HG02642 (cell line): Measurements from ENCODE around the gene GPR158.
"Not testable (repeated sequence)": the region's sequence is repeated elsewhere in the genome, so short reads cannot be mapped to it uniquely, and the experiment has no call there.

ENCODE experiments used
- ATAC-seq: cut with Tn5 transposase; IDR thresholded peaks from one replicate; pipeline ENCODE4 v1.9.1; 2021; ENCODE audit warnings: mild to moderate bottlenecking; ENCODE audit not compliant: unreplicated experiment, poor library complexity

The GPR158 gene, protein sequence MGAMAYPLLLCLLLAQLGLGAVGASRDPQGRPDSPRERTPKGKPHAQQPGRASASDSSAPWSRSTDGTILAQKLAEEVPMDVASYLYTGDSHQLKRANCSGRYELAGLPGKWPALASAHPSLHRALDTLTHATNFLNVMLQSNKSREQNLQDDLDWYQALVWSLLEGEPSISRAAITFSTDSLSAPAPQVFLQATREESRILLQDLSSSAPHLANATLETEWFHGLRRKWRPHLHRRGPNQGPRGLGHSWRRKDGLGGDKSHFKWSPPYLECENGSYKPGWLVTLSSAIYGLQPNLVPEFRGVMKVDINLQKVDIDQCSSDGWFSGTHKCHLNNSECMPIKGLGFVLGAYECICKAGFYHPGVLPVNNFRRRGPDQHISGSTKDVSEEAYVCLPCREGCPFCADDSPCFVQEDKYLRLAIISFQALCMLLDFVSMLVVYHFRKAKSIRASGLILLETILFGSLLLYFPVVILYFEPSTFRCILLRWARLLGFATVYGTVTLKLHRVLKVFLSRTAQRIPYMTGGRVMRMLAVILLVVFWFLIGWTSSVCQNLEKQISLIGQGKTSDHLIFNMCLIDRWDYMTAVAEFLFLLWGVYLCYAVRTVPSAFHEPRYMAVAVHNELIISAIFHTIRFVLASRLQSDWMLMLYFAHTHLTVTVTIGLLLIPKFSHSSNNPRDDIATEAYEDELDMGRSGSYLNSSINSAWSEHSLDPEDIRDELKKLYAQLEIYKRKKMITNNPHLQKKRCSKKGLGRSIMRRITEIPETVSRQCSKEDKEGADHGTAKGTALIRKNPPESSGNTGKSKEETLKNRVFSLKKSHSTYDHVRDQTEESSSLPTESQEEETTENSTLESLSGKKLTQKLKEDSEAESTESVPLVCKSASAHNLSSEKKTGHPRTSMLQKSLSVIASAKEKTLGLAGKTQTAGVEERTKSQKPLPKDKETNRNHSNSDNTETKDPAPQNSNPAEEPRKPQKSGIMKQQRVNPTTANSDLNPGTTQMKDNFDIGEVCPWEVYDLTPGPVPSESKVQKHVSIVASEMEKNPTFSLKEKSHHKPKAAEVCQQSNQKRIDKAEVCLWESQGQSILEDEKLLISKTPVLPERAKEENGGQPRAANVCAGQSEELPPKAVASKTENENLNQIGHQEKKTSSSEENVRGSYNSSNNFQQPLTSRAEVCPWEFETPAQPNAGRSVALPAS (N-terminal part only)

DNA sequence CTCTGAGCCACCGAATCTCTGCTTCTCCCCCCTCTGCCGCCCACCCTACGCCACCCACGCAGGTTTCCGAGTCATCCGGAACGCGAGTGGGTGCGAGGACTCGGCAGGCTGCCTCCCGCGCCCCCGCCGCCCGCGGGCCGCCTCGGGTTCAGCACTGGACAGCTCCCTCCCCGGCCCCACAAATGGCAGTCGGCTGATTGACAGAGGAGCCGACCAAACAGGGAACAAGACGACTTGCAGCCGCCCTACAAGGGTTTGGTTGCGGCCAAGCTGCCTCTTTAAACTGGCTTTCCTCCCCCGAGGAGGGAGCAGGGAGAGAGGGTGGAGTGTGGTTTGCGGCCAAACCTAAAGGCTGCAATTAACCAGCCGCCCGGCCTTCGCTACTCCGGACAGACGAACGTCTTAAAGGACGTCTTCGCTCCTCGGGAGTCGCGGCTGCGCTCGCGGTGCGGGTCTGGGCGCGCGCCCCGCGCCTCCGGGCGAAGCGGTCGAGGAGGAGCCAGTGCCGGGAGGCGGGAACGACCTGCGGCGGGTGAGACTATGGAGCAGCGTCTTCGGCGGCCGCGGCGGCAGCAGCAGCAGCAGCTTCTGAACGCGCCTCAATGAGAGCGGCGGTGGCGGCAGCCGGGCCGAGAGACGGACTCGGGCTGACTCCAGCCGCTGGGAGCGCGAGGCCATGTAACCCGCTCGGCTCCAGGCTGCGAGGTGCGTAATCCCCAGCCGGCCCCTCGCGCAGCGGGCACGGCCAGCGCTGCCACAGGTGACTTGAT lies at the start of gene GPR158:
Gene GPR158 (plus strand): TSS at position 541 of the 770 bp plus-strand sequence. CDS start 420 bp downstream, outside the sequence.
- no peak for ATAC-seq

GRCh38 chr10:25125201-25125611 lies 49.6 kb upstream of the GPR158 start:
- ATAC-seq: no peak

DNA sequence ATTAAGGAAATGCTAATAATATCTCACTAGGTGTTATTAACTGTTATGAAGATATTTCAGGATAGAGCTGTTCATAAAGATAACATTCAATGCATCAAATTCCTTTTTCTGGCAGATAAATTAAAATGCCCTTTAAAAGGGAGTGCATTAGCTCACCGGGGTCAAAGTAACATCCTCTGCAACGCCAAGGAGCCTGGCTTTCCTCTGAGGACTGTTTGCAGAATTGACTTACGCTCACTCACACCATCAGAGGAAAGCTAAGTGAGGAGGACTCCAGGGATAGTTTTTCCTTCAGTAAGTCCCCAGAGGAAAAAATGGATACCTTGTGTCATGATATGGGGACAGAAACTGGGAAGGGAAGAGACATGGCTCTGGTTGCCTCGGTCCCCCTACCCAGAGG lies 45.2 kb upstream of the GPR158 start:
- ATAC-seq: no peak

- ATAC-seq: no peak
Observed at GRCh38 chr10:25130906-25131305, 43.9 kb upstream of the GPR158 start.

- no peak for ATAC-seq
Observed at GRCh38 chr10:25142116-25142864, 32.5 kb upstream of the GPR158 start.

GRCh38 chr10:25157650-25158049 lies 17.2 kb upstream of the GPR158 start:
- no peak for ATAC-seq

DNA sequence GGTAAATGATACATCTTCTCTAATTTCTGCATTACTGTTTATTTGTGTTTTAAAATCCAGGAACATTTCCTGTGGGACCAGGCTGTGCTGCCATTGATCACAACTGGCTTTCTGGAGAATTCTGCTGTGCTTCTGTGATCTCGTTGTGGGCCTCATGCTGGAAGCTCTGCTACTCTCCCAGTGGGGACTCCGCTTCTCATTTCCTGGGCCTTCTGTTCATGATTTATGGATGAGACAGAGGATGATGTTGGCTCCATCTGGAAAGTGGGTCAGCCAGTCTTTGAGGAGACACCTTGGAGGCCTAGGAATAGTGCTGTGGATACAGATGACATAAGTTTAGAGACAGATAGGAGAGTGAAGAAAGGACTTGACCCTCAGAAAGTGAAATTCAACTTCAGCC lies 15.2 kb upstream of the GPR158 start:
- ATAC-seq: no peak

DNA sequence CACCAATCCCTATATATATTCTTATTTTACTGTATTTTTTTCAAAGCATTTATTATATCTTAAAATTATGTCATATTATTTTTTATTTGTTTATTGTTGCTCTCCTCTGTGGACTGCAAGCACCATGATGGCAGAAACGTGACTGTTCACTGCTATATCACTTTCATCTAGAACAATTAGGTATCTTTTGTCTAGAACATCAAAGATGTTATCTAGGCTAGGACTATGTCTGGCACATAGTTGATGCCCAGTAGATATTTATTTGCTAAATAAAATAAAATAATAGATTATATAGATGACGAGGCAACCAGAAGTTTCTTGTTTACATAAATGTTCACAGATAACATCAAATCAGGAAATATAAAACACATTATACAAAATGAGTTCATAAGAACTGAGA lies 12.4 kb upstream of the GPR158 start:
- no peak for ATAC-seq

GRCh38 chr10:25163464-25163863 lies 11.3 kb upstream of the GPR158 start:
- ATAC-seq: not testable (repeated sequence)

DNA sequence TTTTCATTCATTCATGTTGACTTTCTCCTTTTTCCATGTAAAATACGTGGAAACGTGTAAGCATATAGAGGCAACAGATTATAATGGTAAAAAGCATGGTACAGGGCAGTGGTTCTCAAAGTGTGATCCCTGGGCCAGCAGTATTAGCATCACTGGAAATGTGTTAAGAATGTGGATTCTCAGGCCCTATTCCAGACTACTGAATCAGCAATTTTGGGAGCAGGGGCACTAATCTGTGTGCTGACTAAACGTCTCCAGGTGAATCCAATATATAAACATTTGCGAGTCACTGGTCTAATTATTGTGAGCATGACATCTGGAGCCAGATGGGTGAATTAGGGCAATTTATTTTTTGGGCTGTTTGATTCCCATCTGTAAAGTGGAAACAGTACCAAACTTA lies 5.1 kb upstream of the GPR158 start:
- no peak for ATAC-seq

GRCh38 chr10:25170627-25171026 lies 4.2 kb upstream of the GPR158 start:
- ATAC-seq: no peak

DNA sequence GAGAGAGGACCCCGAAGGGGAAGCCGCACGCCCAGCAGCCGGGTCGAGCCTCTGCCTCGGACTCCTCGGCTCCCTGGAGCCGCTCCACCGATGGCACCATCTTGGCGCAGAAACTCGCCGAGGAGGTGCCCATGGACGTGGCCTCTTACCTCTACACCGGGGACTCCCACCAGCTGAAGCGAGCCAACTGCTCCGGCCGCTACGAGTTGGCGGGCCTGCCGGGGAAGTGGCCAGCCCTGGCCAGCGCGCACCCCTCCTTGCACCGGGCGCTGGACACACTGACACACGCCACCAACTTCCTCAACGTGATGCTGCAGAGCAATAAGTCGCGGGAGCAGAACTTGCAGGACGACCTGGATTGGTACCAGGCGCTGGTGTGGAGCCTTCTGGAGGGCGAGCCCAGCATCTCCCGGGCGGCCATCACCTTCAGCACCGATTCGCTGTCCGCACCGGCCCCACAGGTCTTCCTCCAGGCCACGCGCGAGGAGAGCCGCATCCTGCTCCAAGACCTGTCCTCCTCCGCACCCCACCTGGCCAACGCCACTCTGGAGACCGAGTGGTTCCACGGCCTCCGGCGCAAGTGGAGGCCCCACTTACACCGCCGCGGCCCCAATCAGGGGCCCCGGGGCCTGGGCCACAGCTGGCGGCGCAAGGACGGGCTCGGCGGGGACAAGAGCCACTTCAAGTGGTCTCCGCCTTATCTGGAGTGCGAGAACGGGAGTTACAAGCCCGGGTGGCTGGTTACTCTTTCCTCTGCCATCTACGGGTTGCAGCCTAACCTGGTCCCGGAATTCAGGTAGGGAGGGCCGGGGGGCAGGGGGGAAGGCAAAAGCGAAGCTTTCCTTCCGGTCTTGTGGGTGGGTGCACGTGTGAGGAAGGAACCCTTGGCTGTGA lies 973 bp downstream of the GPR158 start:
- ATAC-seq: no peak

GRCh38 chr10:25176421-25176968 lies 1.7 kb downstream of the GPR158 start:
- ATAC-seq: no peak

GRCh38 chr10:25177093-25177753 lies 2.4 kb downstream of the GPR158 start:
- no peak for ATAC-seq

GRCh38 chr10:25177754-25178135 lies 2.9 kb downstream of the GPR158 start:
- ATAC-seq: no peak

DNA sequence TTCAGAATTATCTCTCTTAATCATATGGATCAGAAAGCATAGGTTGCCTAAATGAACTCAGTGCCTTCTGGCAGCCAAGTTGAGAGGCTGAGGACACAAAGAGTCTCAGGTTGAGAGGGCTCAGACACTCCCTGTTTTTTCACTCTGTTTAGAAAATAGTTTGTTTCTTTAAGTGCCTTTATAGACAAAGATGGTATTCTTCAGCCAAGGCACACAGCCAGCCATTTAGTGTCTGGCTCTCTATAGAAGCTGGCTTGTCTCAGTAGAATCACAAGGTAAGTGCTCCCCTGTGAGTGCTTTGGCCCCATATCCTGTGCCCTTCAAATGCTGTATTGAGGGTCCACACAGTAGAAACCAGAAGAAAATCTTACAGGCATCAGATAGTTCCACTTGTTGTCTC lies 3.6 kb downstream of the GPR158 start:
- no peak for ATAC-seq

- no peak for ATAC-seq
Observed at GRCh38 chr10:25180801-25181200, 6.0 kb downstream of the GPR158 start.

DNA sequence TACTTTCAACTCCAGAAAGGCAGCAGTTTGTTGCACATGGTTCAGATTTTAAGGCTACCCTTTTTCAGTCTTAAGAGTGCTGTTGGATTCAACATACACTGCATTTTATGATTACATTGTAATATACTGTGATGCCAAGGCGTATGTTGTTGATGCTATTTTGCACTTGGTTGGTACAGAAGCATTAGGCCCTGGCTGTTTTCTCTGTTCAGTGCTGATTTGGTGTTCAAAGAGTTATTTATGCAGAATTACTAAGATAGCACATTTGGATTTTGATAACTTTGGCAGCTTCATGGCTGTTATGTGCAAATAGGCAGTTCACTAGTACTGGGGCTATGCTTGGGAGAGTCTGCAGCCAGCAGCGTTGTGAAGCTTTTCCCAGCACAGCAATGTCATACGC lies 7.8 kb downstream of the GPR158 start:
- ATAC-seq: no peak
